GM15510 (cell line): ENCODE measurements around the gene WNT7A.

Experiments
- POLR2A ChIP-seq: IDR thresholded peaks from 3 replicates; pipeline ENCODE4 v1.6.1; 2011; ENCODE audit warnings: borderline replicate concordance; ENCODE audit not compliant: insufficient read length; ENCODE audit errors: extremely low read depth

WNT7A gene

DNA sequence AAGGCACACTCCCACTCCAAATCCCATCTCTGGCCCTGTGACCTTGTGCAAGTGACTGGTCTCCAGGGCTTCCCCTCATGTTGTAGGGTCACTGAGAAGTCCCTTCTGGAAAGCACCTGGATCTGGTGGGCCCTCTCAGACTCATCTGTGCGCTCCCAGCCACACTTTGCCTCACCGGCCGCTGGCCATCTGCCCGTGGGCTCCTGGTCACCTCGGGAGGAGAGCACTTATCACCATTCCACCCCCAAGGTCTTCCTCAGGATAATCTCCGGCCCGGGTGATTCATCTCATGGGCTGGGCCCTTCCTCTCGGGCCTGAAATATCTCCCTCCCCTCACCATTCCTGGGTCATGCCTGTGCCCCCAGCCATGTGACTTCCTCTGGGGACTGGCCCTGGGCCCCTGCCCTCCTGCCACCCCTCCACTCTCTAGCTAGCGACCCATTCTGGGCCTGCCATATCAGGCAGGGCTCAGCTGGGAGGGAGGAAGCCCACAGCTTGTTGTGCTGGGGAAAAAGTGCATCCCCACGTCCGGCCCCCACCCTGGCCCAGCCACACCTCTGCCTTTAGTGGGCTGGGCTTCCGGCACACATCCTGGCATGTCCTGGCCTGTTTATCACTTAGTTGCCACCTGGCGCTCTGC lies 10.6 kb upstream of the WNT7A start:
- no peak for TF ChIP-seq POLR2A

DNA sequence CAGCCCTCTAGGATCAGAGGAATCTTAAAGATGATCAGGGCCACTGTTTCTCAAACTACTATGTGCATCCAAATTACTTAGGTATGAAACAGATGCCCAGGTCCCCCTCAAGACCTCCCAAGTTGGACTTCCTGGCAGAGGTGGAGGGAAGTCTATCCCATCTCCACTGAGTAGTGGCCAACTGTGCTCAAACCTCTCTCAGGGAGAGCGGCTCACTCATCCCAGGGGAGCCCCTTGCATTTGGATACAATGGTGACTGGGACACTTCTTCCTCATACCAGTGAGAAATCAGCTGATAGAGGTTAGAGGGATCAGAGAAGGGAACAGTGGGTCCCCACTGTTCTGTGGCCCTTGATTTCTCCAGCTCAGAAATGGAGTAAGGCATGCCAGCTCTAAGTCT lies 8.7 kb upstream of the WNT7A start:
- no peak for TF ChIP-seq POLR2A

GRCh38 chr3:13887495-13888300 lies 7.8 kb upstream of the WNT7A start:
- no peak for TF ChIP-seq POLR2A

GRCh38 chr3:13886593-13887129 lies 6.8 kb upstream of the WNT7A start:
- no peak for TF ChIP-seq POLR2A

GRCh38 chr3:13885704-13886010 lies 5.8 kb upstream of the WNT7A start:
- no peak for TF ChIP-seq POLR2A

- TF ChIP-seq POLR2A = no peak
Measured at GRCh38 chr3:13884851-13885703, 5.2 kb upstream of the WNT7A start.

- no peak for TF ChIP-seq POLR2A
Measured at GRCh38 chr3:13883681-13884080, 3.8 kb upstream of the WNT7A start.

- TF ChIP-seq POLR2A = no peak
Measured at GRCh38 chr3:13882876-13883275, 3.0 kb upstream of the WNT7A start.

- no peak for TF ChIP-seq POLR2A
Measured at GRCh38 chr3:13881536-13882410, 1.9 kb upstream of the WNT7A start.

GRCh38 chr3:13880811-13881156 lies 913 bp upstream of the WNT7A start:
- no peak for TF ChIP-seq POLR2A

- TF ChIP-seq POLR2A = no peak
Measured at GRCh38 chr3:13879102-13879945, 547 bp downstream of the WNT7A start.

GRCh38 chr3:13878281-13879101 lies 1.4 kb downstream of the WNT7A start:
- TF ChIP-seq POLR2A = no peak

DNA sequence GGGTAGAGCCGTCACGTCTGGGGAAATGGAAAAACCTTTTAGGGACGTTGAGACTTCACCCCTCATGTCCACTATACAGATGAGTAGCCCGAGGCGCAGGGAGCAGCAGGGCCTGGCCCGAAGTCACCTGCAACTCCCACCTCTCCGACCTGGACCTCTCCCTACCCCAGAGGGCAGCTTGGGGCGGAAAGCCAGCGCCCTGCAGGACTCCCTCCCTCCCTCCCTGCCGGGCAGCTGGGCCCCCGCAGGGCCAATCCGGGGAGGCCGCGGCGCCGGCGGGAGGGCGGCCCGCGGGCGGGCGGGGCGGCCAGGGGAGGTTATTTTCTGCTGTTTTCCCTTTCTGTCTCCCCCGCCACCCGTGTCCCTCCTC lies 2.0 kb downstream of the WNT7A start:
- no peak for TF ChIP-seq POLR2A
